HepG2 (cell line): ENCODE data around the gene LAG3. TPM values are rescaled to one million over a fixed set of nuclear protein-coding genes. Genes with fewer than 3 reads are reported as not detected.

Experiments used
- CEBPZ ChIP-seq: IDR thresholded peaks from 2 replicates; pipeline ENCODE4 v1.6.1; 2012; ENCODE audit warnings: low read length, improper control_type of control experiment
- ETS1 ChIP-seq: sonication (generic); formaldehyde crosslinking; IDR thresholded peaks from 2 replicates; pipeline ENCODE4 v1.4.0; 2020; ENCODE audit warnings: missing genetic modification reagents
- FOXA3 ChIP-seq: IDR thresholded peaks from 2 replicates; pipeline ENCODE4 v1.6.1; 2016; ENCODE audit warnings: missing genetic modification reagents, missing compliant biosample characterization
- HES4 ChIP-seq: sonication (generic); formaldehyde crosslinking; IDR thresholded peaks from 2 replicates; pipeline ENCODE4 v1.9.0; 2021; ENCODE audit warnings: mild to moderate bottlenecking, missing genetic modification reagents, borderline replicate concordance
- HIVEP1 ChIP-seq: sonication (generic); formaldehyde crosslinking; IDR thresholded peaks from 2 replicates; pipeline ENCODE4 v1.4.0; 2020; ENCODE audit warnings: mild to moderate bottlenecking, missing genetic modification reagents
- MTF2 ChIP-seq: sonication (generic); formaldehyde crosslinking; IDR thresholded peaks from 2 replicates; pipeline ENCODE4 v1.5.0; 2020; ENCODE audit warnings: missing genetic modification reagents, borderline replicate concordance
- NCOA1 ChIP-seq: sonication (generic); formaldehyde crosslinking; IDR thresholded peaks from 2 replicates; pipeline ENCODE4 v1.9.0; 2021; ENCODE audit warnings: missing genetic modification reagents
- NCOR1 ChIP-seq: fragments of 200-600 bp; sonication (generic); IDR thresholded peaks from 2 replicates; pipeline ENCODE4 v1.7.0; 2017; ENCODE audit warnings: antibody characterized with exemption, low read length, borderline replicate concordance
- PTBP1 ChIP-seq: fragments of 200-400 bp; formaldehyde crosslinking; IDR thresholded peaks from 2 replicates; pipeline ENCODE4 v1.6.1; 2018; ENCODE audit warnings: low read length, low read depth; ENCODE audit not compliant: poor library complexity, severe bottlenecking
- REL ChIP-seq: sonication (generic); formaldehyde crosslinking; conservative IDR thresholded peaks from 2 replicates; pipeline ENCODE4 v1.8.0; 2022; ENCODE audit warnings: mild to moderate bottlenecking, missing genetic modification reagents, moderate library complexity
- SMAD9 ChIP-seq: sonication (generic); formaldehyde crosslinking; IDR thresholded peaks from 2 replicates; pipeline ENCODE4 v1.5.1; 2020; ENCODE audit warnings: mild to moderate bottlenecking, missing genetic modification reagents
- SP1 ChIP-seq, 2 experiments: fragments of 450-650 bp in 1 of 2; sonication (generic) in 1 of 2; formaldehyde crosslinking in 1 of 2; IDR thresholded peaks; 2 replicates each; pipeline versions ENCODE4 v1.4.0 to v1.6.1; 2016 to 2020; ENCODE audit warnings: missing genetic modification reagents in 1 of 2
- SRSF9 ChIP-seq: fragments of 200-400 bp; formaldehyde crosslinking; IDR thresholded peaks from 2 replicates; pipeline ENCODE4 v1.6.1; 2018; ENCODE audit warnings: borderline replicate concordance, mild to moderate bottlenecking, low read depth, low read length; ENCODE audit not compliant: insufficient read depth, poor library complexity, severe bottlenecking
- TFDP2 ChIP-seq: sonication (generic); formaldehyde crosslinking; IDR thresholded peaks from 2 replicates; pipeline ENCODE4 v1.4.0; 2020; ENCODE audit warnings: missing genetic modification reagents
- TFE3 ChIP-seq: IDR thresholded peaks from 2 replicates; pipeline ENCODE4 v1.6.1; 2016
- TOPORS ChIP-seq: sonication (generic); formaldehyde crosslinking; IDR thresholded peaks from 2 replicates; pipeline ENCODE4 v1.8.0; 2023; ENCODE audit warnings: mild to moderate bottlenecking, missing genetic modification reagents
- TRIM24 ChIP-seq: sonication (generic); formaldehyde crosslinking; IDR thresholded peaks from 2 replicates; pipeline ENCODE4 v1.8.0; 2022; ENCODE audit warnings: mild to moderate bottlenecking, missing genetic modification reagents
- ZC3H13 ChIP-seq: sonication (generic); formaldehyde crosslinking; IDR thresholded peaks from 2 replicates; pipeline ENCODE4 v1.8.1; 2023; ENCODE audit warnings: mild to moderate bottlenecking, missing genetic modification reagents, moderate library complexity
- ZNF180 ChIP-seq: sonication (generic); formaldehyde crosslinking; IDR thresholded peaks from 2 replicates; pipeline ENCODE4 v1.4.0; 2020; ENCODE audit warnings: low read depth, missing genetic modification reagents, borderline replicate concordance
- ZNF326 ChIP-seq: sonication (generic); formaldehyde crosslinking; IDR thresholded peaks from 2 replicates; pipeline ENCODE4 v1.4.0; 2020; ENCODE audit warnings: missing genetic modification reagents, borderline replicate concordance
- ZNF333 ChIP-seq: sonication (generic); formaldehyde crosslinking; IDR thresholded peaks from 2 replicates; pipeline ENCODE4 v1.4.0; 2020; ENCODE audit warnings: mild to moderate bottlenecking, missing genetic modification reagents, borderline replicate concordance
- polyA plus RNA-seq, 8 experiments: library from polyadenylated mRNA; depleted of rRNA in 3 of 8; stranded (reverse) in 7 of 8; unstranded in 1 of 8; fragments of >200 nt; fragmentation: Illumina TruSeq in 4 of 8; extraction: Trizol in 4 of 8; gene quantifications; 2 replicates each; pipeline versions ENCODE4 v1.2.1 to v1.2.3, GENCODE V29; 2011 to 2016; ENCODE audit warnings: low read depth in 4 of 8, missing spikeins in 1 of 8, mixed read lengths in 1 of 8; ENCODE audit not compliant: insufficient read depth in 1 of 8
- total RNA-seq, 5 experiments: library from RNA; depleted of rRNA; stranded (reverse); fragments of >200 nt; fragmentation: Illumina TruSeq; extraction: Trizol; gene quantifications; 2 replicates each; pipeline ENCODE4 v1.2.3, GENCODE V29; 2016; ENCODE audit warnings: low read depth in 1 of 5

The LAG3 gene
- total and polyA plus RNA-seq, 2 of the 13 experiments (the other 11 are each of a cell fraction or from before 2014, with no cell fraction given): 0.11 to 0.26 TPM

- TF ChIP-seq MTF2 (CRISPR knock-in tag) (no peak), REL (0 out of 2 replicates have a peak, but pooled peaks have one; percentile 56), SRSF9 (no peak), PTBP1 (peak; percentile 3), TFE3 (CRISPR knock-in tag) (no peak; the same call in 1 of the 2 replicates), SMAD9 (CRISPR knock-in tag) (no peak), ZC3H13 (CRISPR knock-in tag) (peak; percentile 31; the same call in 1 of the 2 replicates), ZNF333 (no peak), ETS1 (CRISPR knock-in tag) (no peak), ZNF180 (CRISPR knock-in tag) (no peak), NCOR1 (peak; percentile 68; the same call in 1 of the 2 replicates), TOPORS (no peak), FOXA3 (CRISPR knock-in tag) (no peak; the same call in 1 of the 2 replicates), CEBPZ (no peak), HES4 (CRISPR knock-in tag) (peak; percentile 68; the same call in 1 of the 2 replicates), HIVEP1 (CRISPR knock-in tag) (no peak), ZNF326 (CRISPR knock-in tag) (no peak), TFDP2 (CRISPR knock-in tag) (0 out of 2 replicates have a peak, but pooled peaks have one; percentile 19), TRIM24 (CRISPR knock-in tag) (no peak), SP1 (IDR thresholded peaks at IDR 0.05) (no peak), SP1 (CRISPR knock-in tag; IDR thresholded peaks at IDR 0.05) (no peak), NCOA1 (CRISPR knock-in tag) (0 out of 2 replicates have a peak, but pooled peaks have one; percentile 56)
Observed at GRCh38 chr12:6767353-6768319, 4.7 kb upstream of the LAG3 start (continued).
